GM19023 (cell line): ENCODE results near the gene MYO5A.
"Not testable (repeated sequence)": the region's sequence is repeated elsewhere in the genome, so short reads cannot be mapped to it uniquely, and the experiment has no call there.

Experiments
- ATAC-seq: cut with Tn5 transposase; IDR thresholded peaks from one replicate; pipeline ENCODE4 v1.9.1; 2021; ENCODE audit warnings: mild to moderate bottlenecking, moderate library complexity; ENCODE audit not compliant: unreplicated experiment

Gene MYO5A

GRCh38 chr15:52528564-52529340 lies at the start of gene MYO5A:
Gene MYO5A (minus strand): TSS chr15:52528880. CDS start chr15:52528806, 74 bp downstream.
- ATAC-seq, result peak; percentile 81

- ATAC-seq, result no peak
Measured at GRCh38 chr15:52576692-52577091, 48.0 kb upstream of the MYO5A start.

- not testable (repeated sequence) for ATAC-seq
Measured at GRCh38 chr15:52575573-52575972, 46.9 kb upstream of the MYO5A start.

GRCh38 chr15:52575072-52575471 lies 46.4 kb upstream of the MYO5A start:
- ATAC-seq, result no peak

- not testable (repeated sequence) for ATAC-seq
Measured at GRCh38 chr15:52574623-52575022, 45.9 kb upstream of the MYO5A start.

- ATAC-seq, result peak; percentile 74
Measured at GRCh38 chr15:52568601-52569585, 40.2 kb upstream of the MYO5A start, which contains the start of gene ARPP19. Gene ARPP19 (minus strand): TSS chr15:52569030. CDS start chr15:52568892, 138 bp downstream.

- peak; percentile 16 for ATAC-seq
Measured at GRCh38 chr15:52567871-52568600, 39.4 kb upstream of the MYO5A start.

- no peak for ATAC-seq
Measured at GRCh38 chr15:52566889-52567288, 38.2 kb upstream of the MYO5A start.

- ATAC-seq, result not testable (repeated sequence)
Measured at GRCh38 chr15:52565417-52566358, 37.0 kb upstream of the MYO5A start.

- no peak for ATAC-seq
Measured at GRCh38 chr15:52563501-52564060, 34.9 kb upstream of the MYO5A start.

GRCh38 chr15:52559575-52559974 lies 30.9 kb upstream of the MYO5A start:
- ATAC-seq, result no peak

- ATAC-seq, result no peak
Measured at GRCh38 chr15:52559022-52559421, 30.3 kb upstream of the MYO5A start.

GRCh38 chr15:52558196-52558595 lies 29.5 kb upstream of the MYO5A start:
- peak; percentile 81 for ATAC-seq

- ATAC-seq, result no peak
Measured at GRCh38 chr15:52557274-52557641, 28.6 kb upstream of the MYO5A start.

GRCh38 chr15:52556524-52557273 lies 28.0 kb upstream of the MYO5A start:
- no peak for ATAC-seq

- ATAC-seq, result no peak
Measured at GRCh38 chr15:52552303-52552702, 23.6 kb upstream of the MYO5A start.

GRCh38 chr15:52551762-52552161 lies 23.1 kb upstream of the MYO5A start:
- no peak for ATAC-seq

- not testable (repeated sequence) for ATAC-seq
Measured at GRCh38 chr15:52551186-52551585, 22.5 kb upstream of the MYO5A start.
